Limb (tissue), 2 donors: ENCODE results near the gene NHS.
"Not testable (repeated sequence)": the region's sequence is repeated elsewhere in the genome, so short reads cannot be mapped to it uniquely, and the experiment has no call there.

Experiments
- DNase-seq, 2 donors: peaks; one replicate each; pipeline ENCODE4 v3.0.0-alpha.2; 2016; ENCODE audit errors: extremely low spot score in 2 of 2

Gene NHS

DNA sequence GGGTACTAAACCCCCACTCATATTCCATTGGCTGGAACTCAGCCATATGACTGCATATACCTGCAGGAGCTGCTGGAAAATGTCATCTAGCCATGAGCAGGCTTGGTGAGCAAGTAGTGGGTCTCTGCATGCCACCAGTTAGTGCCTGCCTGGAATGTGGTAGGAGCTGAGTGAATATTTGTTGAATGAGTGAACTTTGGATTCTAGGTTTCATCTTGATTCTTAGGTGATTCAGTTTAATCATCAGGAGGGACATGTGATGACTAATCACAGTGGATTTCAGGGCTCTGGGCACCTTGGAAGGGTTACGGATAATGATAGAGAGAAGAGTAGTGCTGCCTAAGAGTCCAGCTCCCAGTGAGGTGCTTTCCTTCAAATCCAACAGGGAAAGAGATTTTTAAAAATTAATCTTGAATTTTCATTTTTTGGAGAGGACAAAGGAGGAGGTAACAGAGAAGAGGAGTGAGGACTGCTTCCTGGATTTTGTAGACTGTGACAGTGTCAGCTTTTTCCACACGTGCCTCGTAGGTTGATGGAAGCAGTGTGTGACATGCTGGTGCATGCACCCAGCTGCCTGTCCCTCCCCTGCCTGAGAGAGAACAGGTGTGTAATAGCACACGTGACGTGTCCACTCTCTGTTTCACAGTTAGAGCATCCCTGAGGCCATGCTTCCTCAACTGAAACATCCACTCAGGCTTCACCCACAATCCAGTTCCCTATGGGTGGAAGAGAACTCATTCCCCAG, 30.4 kb downstream of the NHS start:
- DNase-seq: no peak

DNA sequence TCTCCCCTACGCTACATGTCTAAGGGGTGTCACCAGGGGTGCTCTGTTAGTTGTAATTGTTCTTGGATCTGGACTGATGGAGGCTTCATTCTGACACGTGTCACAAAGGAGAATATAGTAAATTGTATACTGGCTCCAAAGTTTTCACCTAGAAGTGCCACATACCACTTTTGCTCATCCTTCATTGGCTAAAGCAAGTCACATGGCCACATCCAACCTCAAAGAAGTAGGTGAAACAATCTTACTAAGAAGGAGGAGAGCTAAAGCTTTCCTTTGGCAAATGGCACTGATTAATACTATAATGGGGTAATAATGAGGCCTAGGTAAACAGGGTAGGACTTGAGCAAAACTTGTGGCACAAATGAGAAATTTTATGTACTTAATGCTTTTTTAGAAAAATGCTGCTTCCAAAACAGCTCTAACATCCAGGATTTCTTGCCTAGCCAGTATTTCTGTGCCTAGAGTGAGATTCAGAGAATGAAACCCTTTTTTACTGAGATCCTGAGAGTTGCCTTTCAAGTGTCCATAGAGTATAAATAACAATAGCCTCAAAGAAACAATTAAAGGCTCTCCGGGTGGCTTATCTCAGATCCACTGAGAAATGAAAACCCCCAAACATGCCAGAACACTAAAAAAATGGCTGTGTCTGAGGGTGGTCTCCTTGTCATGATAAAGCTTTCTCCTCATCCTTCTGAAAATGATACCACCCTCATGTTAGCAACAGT, 34.7 kb downstream of the NHS start:
- DNase-seq: no peak

DNA sequence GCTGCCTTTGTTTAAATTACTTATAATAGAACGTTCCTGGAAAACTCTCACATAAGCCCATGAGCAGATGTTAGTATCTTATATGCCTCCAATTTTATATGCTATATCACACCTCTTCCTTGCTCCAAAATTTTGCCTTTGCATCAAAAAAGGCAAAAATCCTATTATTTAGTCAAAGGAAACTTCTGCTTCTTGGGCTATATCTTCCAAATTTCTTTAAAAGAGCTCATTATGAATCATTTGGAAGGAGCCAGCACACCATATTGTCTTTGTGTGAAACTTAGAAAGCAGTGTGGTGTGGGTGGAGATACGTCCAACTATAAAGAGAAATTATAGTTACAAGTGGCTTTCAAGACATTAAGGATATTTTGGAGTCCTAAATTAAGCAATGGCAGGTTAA, 35.7 kb downstream of the NHS start:
- DNase-seq: no peak

DNA sequence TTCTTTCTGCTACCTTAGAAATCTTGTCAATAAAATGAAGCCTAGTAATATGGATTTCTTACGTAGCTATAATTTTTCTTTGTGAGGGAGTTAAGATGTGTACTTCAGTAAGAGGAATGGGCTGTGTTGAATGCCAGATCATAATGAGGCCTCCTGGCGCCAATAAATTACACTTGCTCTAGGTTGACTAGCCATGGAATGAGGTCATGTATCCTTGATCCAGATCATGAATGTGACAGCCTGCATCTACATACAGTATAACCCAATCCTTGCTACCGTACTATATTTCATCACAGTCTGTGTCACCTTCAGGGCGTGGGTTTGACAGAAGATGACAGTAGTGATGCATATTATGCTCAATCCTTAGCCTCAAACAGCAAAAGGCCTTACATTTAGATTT, 36.2 kb downstream of the NHS start:
- no peak for DNase-seq

DNA sequence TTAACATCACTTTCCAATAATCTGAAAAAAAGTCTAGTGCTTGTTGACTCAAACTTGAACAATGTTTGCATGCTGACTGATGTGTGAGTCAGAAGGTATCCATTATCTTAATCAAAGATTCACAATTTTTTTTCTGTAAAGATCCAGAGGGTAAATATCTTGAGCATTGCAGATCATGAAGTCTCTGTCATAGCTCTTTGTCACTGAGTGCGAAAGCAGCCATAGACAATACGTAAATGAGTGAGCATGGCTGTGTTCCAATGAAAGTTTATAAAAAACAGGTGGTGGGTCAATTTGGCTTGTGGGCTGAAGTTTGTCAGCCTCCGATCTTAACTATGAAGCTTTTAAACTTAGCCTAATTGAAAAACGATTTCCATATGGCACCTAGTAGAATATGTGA, 37.7 kb downstream of the NHS start:
- DNase-seq: no peak

DNA sequence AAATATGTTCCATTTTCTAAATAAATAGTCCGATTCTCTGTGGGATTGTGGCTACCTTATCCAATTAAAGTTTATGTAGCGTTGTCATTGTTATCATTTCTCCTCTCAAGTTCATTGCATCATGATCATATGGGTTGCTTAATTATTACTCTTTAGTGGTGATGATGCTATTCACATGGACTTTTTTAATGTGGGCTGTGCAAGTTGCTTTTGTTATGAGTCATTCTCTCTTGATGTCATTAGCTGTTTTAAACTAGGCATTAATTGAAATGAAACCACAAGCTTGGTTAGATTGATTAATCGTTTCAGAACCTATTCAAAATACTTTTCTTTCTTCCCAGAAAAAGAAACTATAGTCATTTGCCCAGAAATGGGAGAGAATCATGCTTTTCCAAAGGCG, 38.2 kb downstream of the NHS start:
- no peak for DNase-seq

DNA sequence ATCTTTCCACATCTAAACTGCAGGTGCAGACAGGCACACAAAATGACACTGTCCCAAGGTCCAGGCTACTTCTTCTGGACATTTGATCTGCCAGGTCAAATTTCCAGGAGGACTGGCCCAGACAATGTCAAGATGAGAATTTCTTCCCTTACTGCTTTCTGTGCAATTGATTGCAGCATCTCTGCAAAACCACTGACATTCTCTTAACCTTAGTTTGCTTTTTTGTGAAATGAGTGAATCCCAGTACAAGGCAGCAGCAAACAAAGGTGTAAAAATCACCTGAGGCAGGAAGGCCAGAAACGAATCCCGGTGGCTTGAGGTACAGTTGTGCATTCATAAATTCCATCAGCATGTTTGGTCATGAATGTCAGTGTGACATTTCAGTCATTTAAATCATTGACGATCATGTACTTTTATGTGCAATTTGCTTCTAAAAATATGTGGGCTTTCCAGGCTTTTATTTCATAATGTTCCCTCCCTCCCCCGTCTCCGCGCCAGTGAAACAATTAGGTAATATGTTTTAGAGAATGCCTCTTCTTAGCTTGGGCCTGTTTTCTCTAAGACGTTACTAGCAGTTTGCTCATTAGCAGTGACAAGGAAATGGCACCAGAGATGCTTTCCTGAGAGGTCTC, 39.1 kb downstream of the NHS start:
- DNase-seq: no peak

DNA sequence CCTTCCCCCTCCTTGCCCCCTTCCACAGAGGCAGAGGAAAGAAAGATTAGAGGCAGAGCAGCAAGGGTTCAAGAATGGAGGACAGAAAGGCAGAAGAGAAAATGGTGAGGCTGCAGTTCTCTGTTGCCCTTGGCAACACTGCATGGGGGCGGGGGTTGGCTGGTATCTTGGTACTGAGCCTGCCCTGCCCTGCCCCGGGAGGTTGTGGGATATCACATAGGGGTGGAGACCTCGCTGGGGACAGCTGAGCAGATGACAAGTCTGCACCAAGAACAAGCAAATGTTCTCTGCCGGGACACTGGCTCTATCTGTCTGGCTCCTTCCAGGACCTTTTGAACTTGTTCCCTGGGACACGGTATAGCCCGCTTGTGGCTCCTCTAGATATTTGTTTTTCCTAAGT, 39.8 kb downstream of the NHS start:
- peak in 1 of 2 donors; percentile 34 for DNase-seq

DNA sequence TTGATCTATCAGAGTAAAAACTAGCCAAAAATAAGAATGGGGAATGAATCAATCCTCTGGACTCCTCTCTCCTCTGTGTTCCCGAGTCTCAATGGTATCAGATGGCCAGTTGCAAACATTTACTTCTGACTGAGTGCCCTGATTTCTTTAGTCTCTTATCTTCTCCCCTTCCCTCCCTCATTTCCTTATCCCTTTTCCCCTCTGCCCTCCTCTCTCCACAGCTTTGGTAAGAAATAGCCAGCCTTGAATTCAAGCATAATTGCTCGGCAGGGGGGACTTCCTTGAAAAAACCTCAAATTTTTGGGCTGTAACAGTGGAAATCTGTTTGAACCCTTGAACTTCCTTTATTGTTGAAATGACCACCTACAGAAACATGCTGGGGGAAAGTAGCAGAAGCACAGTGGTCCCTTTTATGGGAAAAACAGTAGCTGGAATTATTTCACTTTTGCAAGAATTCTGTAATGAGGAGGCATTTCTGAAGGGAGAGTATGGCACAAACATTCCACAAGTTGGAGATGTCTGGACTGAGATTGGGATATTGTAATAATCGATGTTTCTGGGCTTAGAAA, 40.3 kb downstream of the NHS start:
- DNase-seq: no peak

DNA sequence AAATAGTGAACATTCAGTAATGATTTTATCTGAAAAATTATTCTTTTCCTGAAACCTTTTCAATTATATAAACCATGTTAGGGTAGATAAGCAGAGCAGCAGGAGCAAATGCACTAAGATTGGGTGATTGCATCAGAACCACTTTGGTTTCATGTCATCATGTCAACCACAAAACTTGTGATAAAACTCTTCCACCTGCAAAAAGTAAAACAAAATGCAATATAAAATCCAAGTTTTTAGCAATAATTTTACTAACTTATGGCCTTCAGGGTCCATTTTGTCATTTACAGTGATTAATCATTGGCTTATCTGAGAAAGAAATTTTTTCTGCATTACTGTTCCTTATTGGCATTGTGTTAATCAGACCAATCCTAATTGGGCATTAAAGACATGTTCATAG, 42.4 kb downstream of the NHS start:
- DNase-seq: no peak

DNA sequence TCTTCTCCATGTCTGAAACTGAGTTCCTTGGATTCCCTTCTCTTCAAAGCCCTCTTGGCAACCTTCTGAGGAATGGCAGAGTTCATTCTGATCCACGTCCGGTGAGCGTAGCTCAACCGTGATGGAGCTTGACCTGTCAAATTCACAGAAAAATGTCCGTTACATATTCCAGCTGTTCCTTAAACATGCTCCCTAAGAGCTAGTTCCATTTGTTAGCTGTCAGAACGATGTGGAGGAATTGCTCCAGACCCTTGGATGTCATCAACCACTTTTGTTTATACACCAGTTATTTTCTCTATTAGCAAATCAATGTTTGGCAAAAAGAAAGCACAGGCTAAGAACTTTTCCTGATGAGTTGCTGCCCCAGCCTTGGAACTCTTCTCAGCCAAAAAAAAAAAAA, 50.1 kb downstream of the NHS start:
- no peak for DNase-seq

DNA sequence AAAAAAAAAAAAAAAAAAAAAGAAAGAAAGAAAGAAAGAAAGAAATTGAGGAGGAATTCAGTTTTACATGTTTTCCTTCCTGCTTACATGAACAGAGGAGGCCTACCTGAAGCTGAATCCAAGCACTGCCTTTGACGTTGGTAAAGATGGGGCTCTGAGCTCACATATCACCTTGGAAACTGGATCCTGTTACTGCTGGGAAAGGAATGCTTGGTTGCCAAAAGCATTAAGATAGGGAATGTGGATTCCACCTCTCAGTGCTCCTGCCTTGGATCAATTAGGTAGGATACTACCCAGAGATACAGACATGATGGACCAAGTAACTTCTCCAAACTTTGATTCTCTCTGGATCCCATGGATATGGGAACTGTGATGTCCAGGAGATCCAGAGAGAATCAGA, 50.6 kb downstream of the NHS start:
- DNase-seq: no peak

DNA sequence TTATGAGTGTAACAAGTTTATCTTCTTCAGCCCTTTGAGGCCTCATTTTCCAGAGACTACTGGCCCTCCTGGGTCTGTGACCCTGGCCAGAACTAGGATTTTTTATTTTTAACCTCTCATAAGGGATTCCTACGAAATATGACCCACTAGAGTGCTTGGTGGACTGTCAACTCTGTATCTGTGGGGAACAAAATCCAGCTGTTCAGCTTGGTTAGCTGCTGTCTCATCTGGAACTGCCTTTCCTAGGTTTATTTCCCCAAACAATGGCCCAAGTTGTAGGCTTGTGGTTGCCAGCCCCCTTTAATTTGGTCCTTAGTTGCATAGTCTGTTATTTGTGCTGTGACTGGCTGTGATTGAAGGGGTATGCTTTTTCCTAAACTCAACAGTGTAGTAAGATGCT, 56.2 kb downstream of the NHS start:
- DNase-seq: no peak

DNA sequence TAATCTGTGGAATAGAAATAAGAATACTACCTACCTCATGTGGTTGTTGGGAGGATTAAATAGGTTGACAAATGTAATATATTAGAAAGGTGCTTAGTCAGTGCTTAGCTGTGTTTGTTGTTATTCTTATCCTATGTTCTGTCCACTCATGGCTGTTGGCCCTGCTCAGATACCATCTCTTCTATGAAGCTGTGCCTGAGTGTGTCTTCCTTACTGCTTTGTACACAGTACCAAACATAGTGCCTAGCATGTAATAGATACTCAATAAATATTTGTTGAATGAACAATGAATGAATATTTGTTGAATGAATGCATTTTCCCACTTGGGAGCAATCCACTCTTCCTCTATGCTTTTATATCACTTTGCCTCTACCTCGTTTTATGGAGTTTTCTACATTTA, 57.2 kb downstream of the NHS start:
- DNase-seq: no peak

DNA sequence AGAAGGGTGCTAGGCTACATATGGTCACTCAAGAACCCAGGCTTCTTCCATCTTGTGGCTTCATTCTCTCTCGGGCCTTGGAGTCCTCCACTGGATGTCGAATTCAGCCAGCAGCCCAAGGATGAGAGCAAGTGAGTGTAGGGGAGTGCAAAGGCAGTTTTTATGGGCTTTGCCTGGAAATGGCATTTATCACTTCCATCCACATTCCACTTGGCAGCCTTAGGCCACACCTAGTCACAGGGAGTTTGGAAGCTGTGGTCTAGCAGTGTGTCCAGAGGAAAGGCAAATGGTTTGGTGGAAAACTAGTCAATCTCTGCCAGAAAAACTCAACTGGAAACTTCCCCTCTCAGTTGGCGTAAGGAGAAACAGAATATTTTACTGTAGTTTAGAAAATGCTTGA, 59.0 kb downstream of the NHS start:
- no peak for DNase-seq

DNA sequence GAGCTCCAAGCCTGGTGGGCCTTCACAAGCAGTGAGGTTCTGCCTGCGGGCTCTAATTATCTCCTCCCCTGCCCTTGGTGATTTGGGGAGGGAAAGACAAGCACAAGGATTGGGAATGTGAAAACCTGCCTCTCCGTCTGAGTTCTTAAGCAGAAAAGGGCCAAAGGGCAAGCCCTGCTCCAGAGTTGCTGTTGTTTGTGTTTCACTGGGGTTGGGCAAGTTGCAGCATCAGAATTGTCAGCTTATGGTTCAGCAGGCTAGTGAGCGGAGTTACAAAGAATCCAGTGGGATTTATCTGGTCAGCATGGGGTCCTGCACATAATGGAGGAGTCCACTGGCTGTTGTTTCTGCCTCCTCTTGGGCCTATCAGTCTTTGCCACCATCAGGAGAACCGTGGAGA, 60.5 kb downstream of the NHS start:
- no peak for DNase-seq

DNA sequence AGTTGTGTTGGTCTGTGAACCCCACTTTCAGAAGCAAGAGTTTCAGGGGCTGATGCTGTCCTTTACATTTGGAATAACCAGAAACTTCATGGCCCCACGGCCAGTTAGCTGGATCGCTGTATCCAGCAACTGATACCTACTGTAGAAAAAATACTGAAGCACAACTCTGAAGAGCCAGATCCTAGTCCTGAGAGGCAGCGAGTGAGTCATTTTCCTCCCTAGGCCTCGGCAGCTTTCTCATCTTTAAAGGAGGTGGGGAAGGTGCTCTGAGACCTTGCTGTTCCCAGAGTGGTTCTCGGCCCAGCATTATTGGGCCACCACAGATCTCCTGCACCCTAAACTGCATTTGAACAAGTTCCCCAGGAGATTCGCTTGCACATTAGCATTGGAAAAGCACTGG, 63.2 kb downstream of the NHS start:
- DNase-seq: no peak

DNA sequence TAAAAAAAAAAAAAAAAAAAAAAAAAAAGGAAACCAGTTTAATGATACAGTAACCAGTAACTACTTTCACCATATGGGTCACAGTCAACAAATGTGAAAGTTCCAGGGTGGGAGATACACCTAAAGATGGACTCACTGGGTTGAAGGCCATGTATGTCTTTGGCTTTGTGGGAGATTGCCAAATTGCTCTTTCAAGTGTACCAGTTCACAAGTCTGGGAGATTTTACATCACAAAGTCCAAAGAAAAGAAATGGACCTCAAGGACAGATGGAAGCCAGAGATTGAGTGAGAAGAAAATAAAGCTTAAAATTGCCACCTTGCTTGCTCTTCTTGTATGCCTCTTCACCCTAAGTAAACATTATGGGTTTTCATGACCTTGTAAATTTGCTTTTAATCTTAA, 65.3 kb downstream of the NHS start:
- DNase-seq: no peak

DNA sequence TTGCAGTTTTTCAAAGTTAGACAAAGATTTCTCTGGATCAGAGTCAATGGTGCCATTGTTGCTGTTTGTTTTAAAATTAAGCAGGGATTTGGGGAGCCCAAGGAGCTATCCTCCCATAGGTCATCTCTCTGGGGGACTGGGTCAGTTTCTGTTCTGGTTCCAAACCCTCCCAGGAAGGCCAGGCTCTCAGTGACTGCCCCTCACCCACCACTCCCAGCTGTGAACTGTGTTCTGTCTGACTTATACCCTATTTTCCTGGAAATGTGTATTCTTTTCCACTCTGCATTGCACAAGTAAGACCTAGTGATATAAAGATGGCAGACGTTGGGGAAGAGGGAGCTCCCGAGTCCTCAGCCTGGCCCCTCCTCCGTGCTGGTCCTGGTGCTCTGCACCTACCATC, 65.8 kb downstream of the NHS start:
- no peak for DNase-seq

DNA sequence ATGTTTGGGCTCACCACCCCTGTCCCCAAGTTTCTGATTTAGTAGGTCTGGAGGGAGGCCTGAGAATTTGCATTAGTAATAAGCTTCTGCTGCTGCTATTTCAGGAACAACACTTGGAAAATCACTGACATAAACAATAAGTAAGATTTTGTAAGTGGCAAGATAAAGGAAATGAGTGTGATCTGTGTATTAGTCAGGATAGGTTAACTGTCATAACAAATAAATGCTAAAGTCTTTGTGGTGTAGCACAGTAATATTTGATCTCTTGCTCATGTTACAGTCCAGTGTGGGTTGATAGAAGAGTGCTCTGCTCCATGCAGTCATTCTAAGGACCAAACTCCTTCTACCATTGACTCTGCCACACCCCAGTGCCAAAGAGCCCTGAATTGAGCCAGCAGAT, 67.0 kb downstream of the NHS start:
- DNase-seq: no peak

DNA sequence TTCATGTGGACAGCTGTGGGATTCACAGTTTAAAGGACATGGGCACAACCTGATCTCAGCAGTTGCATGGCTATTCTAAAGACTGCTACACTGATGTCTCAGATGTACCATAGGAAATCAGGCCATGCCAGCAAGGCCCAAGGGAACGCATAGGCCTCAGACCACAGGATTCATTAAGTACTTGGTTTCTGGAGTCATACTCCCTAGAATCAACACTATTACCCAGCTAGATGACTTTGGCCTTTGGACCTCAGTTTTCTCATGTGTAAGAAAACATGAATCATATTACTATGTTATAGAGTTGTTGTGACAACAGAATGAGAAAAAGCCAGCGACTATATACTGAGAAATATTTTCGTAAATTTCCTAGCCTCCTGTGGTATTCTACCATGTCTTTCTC, 67.9 kb downstream of the NHS start:
- DNase-seq: no peak

DNA sequence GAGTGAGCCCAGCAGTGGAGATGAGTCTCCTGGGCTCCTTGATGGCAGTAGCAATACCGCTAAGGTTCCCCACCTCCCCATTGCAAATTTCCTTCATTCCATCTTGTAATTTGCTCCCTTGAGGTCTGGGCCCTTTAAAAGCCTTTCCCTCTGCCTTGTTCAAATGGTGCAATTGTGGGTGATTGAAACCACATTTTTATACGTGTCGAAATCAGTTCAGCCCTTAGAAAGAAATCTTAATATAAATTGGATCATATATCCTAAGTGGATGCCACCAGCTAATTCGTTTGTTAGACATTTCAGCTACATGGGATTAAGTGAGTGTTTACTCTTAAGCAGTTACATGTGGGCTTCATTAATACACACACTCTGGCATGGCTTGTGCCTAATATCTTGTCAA, 68.6 kb downstream of the NHS start:
- DNase-seq: no peak

DNA sequence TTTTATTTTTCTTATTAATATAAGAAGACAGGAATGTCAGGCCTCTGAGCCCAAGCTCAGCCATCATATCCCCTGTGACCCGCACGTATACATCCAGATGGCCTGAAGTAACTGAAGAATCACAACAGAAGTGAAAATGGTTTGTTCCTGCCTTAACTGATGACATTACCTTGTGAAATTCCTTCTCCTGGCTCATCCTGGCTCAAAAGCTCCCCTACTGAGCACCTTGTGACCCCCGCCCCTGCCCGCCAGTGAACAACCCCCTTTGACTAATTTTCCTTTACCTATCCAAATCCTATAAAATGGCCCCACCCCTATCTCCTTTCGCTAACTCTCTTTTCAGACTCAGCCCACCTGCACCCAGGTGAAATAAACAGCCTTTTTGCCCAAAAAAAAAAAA, 71.3 kb downstream of the NHS start:
- not testable (repeated sequence) for DNase-seq
